ENCODE measurements around the gene COLGALT1.
"Not testable (repeated sequence)": the region's sequence is repeated elsewhere in the genome, so short reads cannot be mapped to it uniquely, and the experiment has no call there.

The COLGALT1 gene

GRCh38 chr19:17515408-17516149, 39.9 kb upstream of the COLGALT1 start:
- TF ChIP-seq YY1 (IDR thresholded peaks at IDR 0.05; ENCODE audit: insufficient read depth, insufficient read length) = no peak
- no peak for TF ChIP-seq ZNF274 (IDR thresholded peaks at IDR 0.05; ENCODE audit: low read depth, low read length)
- TF ChIP-seq SUZ12 (IDR thresholded peaks at IDR 0.05; ENCODE audit: extremely low read depth, insufficient read depth, insufficient read length) = no peak
- H3K36me3 ChIP-seq (ENCODE audit: insufficient read depth, insufficient read length, low read length) = peaks cover 56% of the 10 kb centered on the region
- no peaks in the 10 kb centered on the region for H3K27me3 ChIP-seq (ENCODE audit: insufficient read depth, insufficient read length)
- H3K4me1 ChIP-seq (ENCODE audit: insufficient read depth, insufficient read length) = peaks cover 11% of the 10 kb centered on the region
- H3K4me3 ChIP-seq (ENCODE audit: insufficient read length, low read depth) = no peak overlapping the region
- no peak overlapping the region for H3K9ac ChIP-seq (ENCODE audit: insufficient read length, low read depth)
- no peak for DNase-seq (ENCODE audit: low read depth, low spot score)
- peaks cover 12% of the 10 kb centered on the region for H3K9me3 ChIP-seq (ENCODE audit: insufficient read depth, low read length)

- Histone ChIP-seq H3K9me3 (ENCODE audit: insufficient read depth, low read length) (peaks cover 12% of the 10 kb centered on the region), H3K4me1 (ENCODE audit: insufficient read depth, insufficient read length) (peaks cover 7% of the 10 kb centered on the region), H3K9ac (ENCODE audit: insufficient read length, low read depth) (no peak overlapping the region), H3K36me3 (ENCODE audit: insufficient read depth, insufficient read length, low read length) (peaks cover 59% of the 10 kb centered on the region), H3K27me3 (ENCODE audit: insufficient read depth, insufficient read length) (no peaks in the 10 kb centered on the region), H3K4me3 (ENCODE audit: insufficient read length, low read depth) (no peak overlapping the region)
- no peak for TF ChIP-seq ZNF274 (IDR thresholded peaks at IDR 0.05; ENCODE audit: low read depth, low read length)
- no peak for TF ChIP-seq SUZ12 (IDR thresholded peaks at IDR 0.05; ENCODE audit: extremely low read depth, insufficient read depth, insufficient read length)
- no peak for TF ChIP-seq YY1 (IDR thresholded peaks at IDR 0.05; ENCODE audit: insufficient read depth, insufficient read length)
- DNase-seq (ENCODE audit: low read depth, low spot score) = no peak
Measured at GRCh38 chr19:17517898-17518297, 37.6 kb upstream of the COLGALT1 start.

DNA sequence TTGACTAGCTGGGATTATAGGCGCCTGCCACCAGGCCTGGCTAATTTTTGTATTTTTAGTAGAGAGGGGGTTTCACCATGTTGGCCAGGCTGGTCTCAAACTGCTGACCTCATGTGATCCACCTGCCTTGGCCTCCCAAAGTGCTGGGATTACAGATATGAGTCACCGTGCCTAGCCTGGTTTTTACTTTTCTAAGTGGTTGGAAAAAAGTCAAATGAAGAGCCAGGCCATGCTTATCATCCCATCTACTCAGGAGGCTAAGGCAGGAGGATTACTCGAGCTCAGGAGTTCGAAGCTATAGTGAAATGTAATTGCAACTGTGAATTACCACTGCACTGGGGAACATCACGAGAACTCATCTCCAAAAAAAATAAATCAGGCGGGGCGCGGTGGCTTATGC, 36.8 kb upstream of the COLGALT1 start:
- Histone ChIP-seq H3K9me3 (ENCODE audit: insufficient read depth, low read length) (peaks cover 12% of the 10 kb centered on the region), H3K36me3 (ENCODE audit: insufficient read depth, insufficient read length, low read length) (peaks cover 57% of the 10 kb centered on the region), H3K4me1 (ENCODE audit: insufficient read depth, insufficient read length) (peaks cover 13% of the 10 kb centered on the region)
- H3K4me3 ChIP-seq (ENCODE audit: insufficient read length, low read depth); H3K27me3 ChIP-seq (ENCODE audit: insufficient read depth, insufficient read length); H3K9ac ChIP-seq (ENCODE audit: insufficient read length, low read depth); DNase-seq (ENCODE audit: low read depth, low spot score): not testable (repeated sequence)

DNA sequence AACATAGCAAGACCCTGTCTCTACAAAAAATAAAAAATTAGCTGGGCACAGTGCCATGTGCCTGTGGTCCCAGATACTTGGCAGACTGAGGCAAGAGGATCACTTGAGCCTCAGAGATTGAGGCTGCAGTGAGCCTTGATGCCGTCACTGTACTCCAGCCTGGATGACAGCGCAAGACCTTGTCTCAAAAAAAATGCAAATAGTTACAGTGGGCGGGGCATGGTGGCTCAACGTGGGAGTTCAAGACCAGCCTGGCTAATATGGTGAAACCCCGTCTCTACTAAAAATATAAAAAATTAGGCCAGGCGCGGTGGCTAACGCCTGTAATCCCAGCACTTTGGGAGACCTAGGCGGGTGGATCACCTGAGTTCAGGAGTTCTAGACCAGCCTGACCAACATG, 35.5 kb upstream of the COLGALT1 start:
- no peak for DNase-seq (ENCODE audit: low read depth, low spot score)
- no peak for TF ChIP-seq YY1 (IDR thresholded peaks at IDR 0.05; ENCODE audit: insufficient read depth, insufficient read length)
- TF ChIP-seq SUZ12 (IDR thresholded peaks at IDR 0.05; ENCODE audit: extremely low read depth, insufficient read depth, insufficient read length) = no peak
- no peak for TF ChIP-seq ZNF274 (IDR thresholded peaks at IDR 0.05; ENCODE audit: low read depth, low read length)
- no peak overlapping the region for H3K4me3 ChIP-seq (ENCODE audit: insufficient read length, low read depth)
- H3K9me3 ChIP-seq (ENCODE audit: insufficient read depth, low read length) = peaks cover 12% of the 10 kb centered on the region
- H3K36me3 ChIP-seq (ENCODE audit: insufficient read depth, insufficient read length, low read length) = peaks cover 50% of the 10 kb centered on the region
- peaks cover 13% of the 10 kb centered on the region for H3K4me1 ChIP-seq (ENCODE audit: insufficient read depth, insufficient read length)
- no peaks in the 10 kb centered on the region for H3K27me3 ChIP-seq (ENCODE audit: insufficient read depth, insufficient read length)
- H3K9ac ChIP-seq (ENCODE audit: insufficient read length, low read depth) = no peak overlapping the region

DNA sequence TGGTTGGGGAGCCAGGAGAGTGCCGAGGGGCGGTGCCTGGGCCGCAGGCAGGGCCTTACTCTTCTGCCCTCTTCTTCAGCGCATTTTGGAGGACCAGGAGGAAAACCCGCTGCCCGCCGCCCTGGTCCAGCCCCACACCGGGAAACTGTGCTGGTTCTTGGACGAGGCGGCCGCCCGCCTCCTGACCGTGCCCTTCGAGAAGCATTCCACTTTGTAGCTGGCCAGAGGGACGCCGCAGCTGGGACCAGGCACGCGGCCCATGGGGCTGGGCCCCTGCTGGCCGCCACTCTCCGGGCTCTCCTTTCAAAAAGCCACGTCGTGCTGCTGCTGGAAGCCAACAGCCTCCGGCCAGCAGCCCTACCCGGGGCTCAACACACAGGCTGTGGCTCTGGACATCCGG, 34.6 kb upstream of the COLGALT1 start:
- Histone ChIP-seq H3K27me3 (ENCODE audit: insufficient read depth, insufficient read length) (no peaks in the 10 kb centered on the region), H3K36me3 (ENCODE audit: insufficient read depth, insufficient read length, low read length) (peaks cover 41% of the 10 kb centered on the region), H3K9me3 (ENCODE audit: insufficient read depth, low read length) (peaks cover 12% of the 10 kb centered on the region), H3K9ac (ENCODE audit: insufficient read length, low read depth) (peak overlapping the region; percentile 8), H3K4me3 (ENCODE audit: insufficient read length, low read depth) (no peak overlapping the region), H3K4me1 (ENCODE audit: insufficient read depth, insufficient read length) (peaks cover 7% of the 10 kb centered on the region)
- TF ChIP-seq SUZ12 (IDR thresholded peaks at IDR 0.05; ENCODE audit: extremely low read depth, insufficient read depth, insufficient read length) = no peak
- no peak for TF ChIP-seq ZNF274 (IDR thresholded peaks at IDR 0.05; ENCODE audit: low read depth, low read length)
- TF ChIP-seq YY1 (IDR thresholded peaks at IDR 0.05; ENCODE audit: insufficient read depth, insufficient read length) = no peak
- DNase-seq (ENCODE audit: low read depth, low spot score) = no peak

- H3K4me3 ChIP-seq (ENCODE audit: insufficient read length, low read depth) = no peak overlapping the region
- H3K9me3 ChIP-seq (ENCODE audit: insufficient read depth, low read length) = no peaks in the 10 kb centered on the region; the same call in 1 of the 2 replicates
- peaks cover 5% of the 10 kb centered on the region for H3K4me1 ChIP-seq (ENCODE audit: insufficient read depth, insufficient read length)
- no peak for DNase-seq (ENCODE audit: low read depth, low spot score)
- H3K9ac ChIP-seq (ENCODE audit: insufficient read length, low read depth) = no peak overlapping the region
- TF ChIP-seq YY1 (IDR thresholded peaks at IDR 0.05; ENCODE audit: insufficient read depth, insufficient read length) (no peak), SUZ12 (IDR thresholded peaks at IDR 0.05; ENCODE audit: extremely low read depth, insufficient read depth, insufficient read length) (no peak), ZNF274 (IDR thresholded peaks at IDR 0.05; ENCODE audit: low read depth, low read length) (no peak)
- no peaks in the 10 kb centered on the region for H3K27me3 ChIP-seq (ENCODE audit: insufficient read depth, insufficient read length)
- peaks cover 21% of the 10 kb centered on the region for H3K36me3 ChIP-seq (ENCODE audit: insufficient read depth, insufficient read length, low read length)
Measured at GRCh38 chr19:17522988-17523872, 32.2 kb upstream of the COLGALT1 start.

- no peak for DNase-seq (ENCODE audit: low read depth, low spot score)
- Histone ChIP-seq H3K9ac (ENCODE audit: insufficient read length, low read depth) (no peak overlapping the region), H3K4me1 (ENCODE audit: insufficient read depth, insufficient read length) (peaks cover 5% of the 10 kb centered on the region)
Measured at GRCh38 chr19:17524651-17525050, 30.8 kb upstream of the COLGALT1 start.

More at GRCh38 chr19:17524651-17525050, 30.8 kb upstream of the COLGALT1 start:
- Histone ChIP-seq H3K9me3 (ENCODE audit: insufficient read depth, low read length) (no peaks in the 10 kb centered on the region), H3K36me3 (ENCODE audit: insufficient read depth, insufficient read length, low read length) (peaks cover 12% of the 10 kb centered on the region), H3K4me3 (ENCODE audit: insufficient read length, low read depth) (no peak overlapping the region), H3K27me3 (ENCODE audit: insufficient read depth, insufficient read length) (no peaks in the 10 kb centered on the region)
- no peak for TF ChIP-seq ZNF274 (IDR thresholded peaks at IDR 0.05; ENCODE audit: low read depth, low read length)
- TF ChIP-seq YY1 (IDR thresholded peaks at IDR 0.05; ENCODE audit: insufficient read depth, insufficient read length) = no peak
- no peak for TF ChIP-seq SUZ12 (IDR thresholded peaks at IDR 0.05; ENCODE audit: extremely low read depth, insufficient read depth, insufficient read length)

All from NT2/D1 (cell line).